Trophoblast cell (in vitro differentiated cells and primary cell): ENCODE results near the gene SUSD4.

ENCODE experiments used
- DNase-seq, 2 donors: peaks; one replicate each; pipeline ENCODE4 v3.0.0-alpha.2; 2016
- H2AFZ ChIP-seq: 2 replicates; pipeline ENCODE4 v1.6.1; 2013; ENCODE audit warnings: low read length, moderate library complexity, mild to moderate bottlenecking; ENCODE audit not compliant: insufficient read depth, poor library complexity
- H2AK5ac ChIP-seq: 2 replicates; pipeline ENCODE4 v1.6.1; 2013; ENCODE audit warnings: mild to moderate bottlenecking, low read length
- H2BK120ac ChIP-seq: 2 replicates; pipeline ENCODE4 v1.6.1; 2013; ENCODE audit warnings: low read length, mild to moderate bottlenecking, moderate library complexity; ENCODE audit not compliant: insufficient read depth, poor library complexity
- H2BK12ac ChIP-seq: 2 replicates; pipeline ENCODE4 v1.6.1; 2013; ENCODE audit warnings: mild to moderate bottlenecking, low read length, moderate library complexity
- H2BK5ac ChIP-seq: 2 replicates; pipeline ENCODE4 v1.6.1; 2013; ENCODE audit warnings: low read length, low read depth, moderate library complexity, mild to moderate bottlenecking; ENCODE audit not compliant: poor library complexity
- H3K14ac ChIP-seq: 2 replicates; pipeline ENCODE4 v1.6.1; 2013; ENCODE audit warnings: mild to moderate bottlenecking, low read length
- H3K18ac ChIP-seq: 2 replicates; pipeline ENCODE4 v1.6.1; 2013; ENCODE audit warnings: mild to moderate bottlenecking, low read length
- H3K23ac ChIP-seq: 2 replicates; pipeline ENCODE4 v1.6.1; 2013; ENCODE audit warnings: low read length
- H3K27ac ChIP-seq: 2 replicates; pipeline ENCODE4 v1.5.1; 2013; ENCODE audit warnings: low read depth, mild to moderate bottlenecking, inconsistent platforms, low read length, moderate library complexity
- H3K27me3 ChIP-seq: 2 replicates; pipeline ENCODE4 v1.6.1; 2013; ENCODE audit warnings: inconsistent platforms, mild to moderate bottlenecking, low read length, moderate library complexity; ENCODE audit not compliant: insufficient read depth
- H3K36me3 ChIP-seq, 2 experiments: 1 replicate in 1 of 2; 2 replicates in 1 of 2; pipeline ENCODE4 v1.6.1; 2013; ENCODE audit warnings: low read length in 2 of 2, mild to moderate bottlenecking in 2 of 2, moderate library complexity in 1 of 2; ENCODE audit not compliant: insufficient read depth in 2 of 2, control insufficient read depth in 1 of 2
- H3K4ac ChIP-seq: 2 replicates; pipeline ENCODE4 v1.6.1; 2013; ENCODE audit warnings: low read depth, mild to moderate bottlenecking, low read length, moderate library complexity
- H3K4me1 ChIP-seq, 2 experiments: 1 replicate in 1 of 2; 2 replicates in 1 of 2; pipeline ENCODE4 v1.6.1; 2013; ENCODE audit warnings: low read length in 2 of 2, mild to moderate bottlenecking in 2 of 2, moderate library complexity in 1 of 2; ENCODE audit not compliant: insufficient read depth in 2 of 2, control insufficient read depth in 1 of 2
- H3K4me2 ChIP-seq: 2 replicates; pipeline ENCODE4 v1.6.1; 2013; ENCODE audit warnings: inconsistent platforms, mild to moderate bottlenecking, low read length, moderate library complexity
- H3K4me3 ChIP-seq: 2 replicates; pipeline ENCODE4 v1.5.1; 2013; ENCODE audit warnings: mild to moderate bottlenecking, low read depth, low read length, inconsistent platforms
- H3K79me1 ChIP-seq: one replicate; pipeline ENCODE4 v1.6.1; 2013; ENCODE audit warnings: low read length
- H3K79me2 ChIP-seq: 2 replicates; pipeline ENCODE4 v1.6.1; 2013; ENCODE audit warnings: low read length, mild to moderate bottlenecking; ENCODE audit not compliant: control insufficient read depth, insufficient read depth, poor library complexity
- H3K9ac ChIP-seq: 2 replicates; pipeline ENCODE4 v1.6.1; 2013; ENCODE audit warnings: mild to moderate bottlenecking, low read length
- H3K9me3 ChIP-seq: 2 replicates; pipeline ENCODE4 v1.6.1; 2013; ENCODE audit warnings: low read depth, mild to moderate bottlenecking, control low read depth, inconsistent platforms, low read length; ENCODE audit not compliant: insufficient read depth
- H4K12ac ChIP-seq: 2 replicates; pipeline ENCODE4 v1.6.1; 2013; ENCODE audit warnings: low read depth, mild to moderate bottlenecking, low read length, moderate library complexity
- H4K8ac ChIP-seq: 2 replicates; pipeline ENCODE4 v1.6.1; 2013; ENCODE audit warnings: low read depth, mild to moderate bottlenecking, low read length, moderate library complexity
- H4K91ac ChIP-seq: one replicate; pipeline ENCODE4 v1.6.1; 2013; ENCODE audit warnings: low read depth, mild to moderate bottlenecking, low read length, moderate library complexity
- WGBS: extraction: QIAGEN DNeasy Blood & Tissue Kit; methylation state at CpG from one replicate; pipeline ENCODE4 v1.1.7; 2013; ENCODE audit warnings: missing lambda C conversion rate; ENCODE audit not compliant: insufficient read length, insufficient coverage; ENCODE audit errors: extremely low coverage; 5-methylcytosine and 5-hydroxymethylcytosine counted together

SUSD4 gene

GRCh38 chr1:223179280-223179679 lies 184.7 kb downstream of the SUSD4 start:
- Histone ChIP-seq H3K27ac (no peak overlapping the region), H2BK12ac (no peak overlapping the region), H3K4me2 (no peak overlapping the region), H4K91ac (no peak overlapping the region), H3K79me2 (no peaks in the 10 kb centered on the region), H3K9ac (no peak overlapping the region), H4K12ac (no peak overlapping the region), H3K36me3 (no peaks in the 10 kb centered on the region), H2AK5ac (no peak overlapping the region), H3K4ac (no peak overlapping the region), H3K14ac (no peak overlapping the region), H2BK120ac (no peak overlapping the region), H3K9me3 (no peaks in the 10 kb centered on the region), H3K4me1 (peaks cover 2 to 3% of the 10 kb centered on the region in 2 experiments), H3K23ac (no peak overlapping the region), H4K8ac (no peak overlapping the region), H2AFZ (no peak overlapping the region), H2BK5ac (no peak overlapping the region), H3K79me1 (no peaks in the 10 kb centered on the region), H3K18ac (no peak overlapping the region), H3K27me3 (no peaks in the 10 kb centered on the region), H3K4me3 (no peak overlapping the region)
- WGBS, result no CpG with 5 or more reads among the region's 3 CpGs
- DNase-seq, result no peak

DNA sequence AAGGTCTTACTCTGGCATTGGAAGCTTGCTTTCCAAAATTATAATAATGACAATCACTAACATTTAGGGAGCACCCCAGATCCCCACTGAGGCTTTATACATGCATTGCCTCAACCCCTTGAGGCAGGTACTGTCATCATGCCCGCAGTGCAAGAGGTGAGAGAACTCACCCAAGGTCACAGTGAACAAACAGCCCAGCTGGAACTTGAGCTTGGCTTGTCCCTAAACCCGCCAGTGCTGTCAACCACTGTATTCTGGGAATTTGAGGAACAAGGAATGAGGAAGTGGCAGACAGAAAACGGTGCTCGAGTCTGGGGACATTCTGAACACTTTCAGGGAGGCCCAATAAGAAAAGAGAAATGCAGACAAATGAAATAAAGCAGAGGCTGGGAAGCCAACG lies 186.3 kb downstream of the SUSD4 start:
- H3K36me3 ChIP-seq, result no peaks in the 10 kb centered on the region

DNA sequence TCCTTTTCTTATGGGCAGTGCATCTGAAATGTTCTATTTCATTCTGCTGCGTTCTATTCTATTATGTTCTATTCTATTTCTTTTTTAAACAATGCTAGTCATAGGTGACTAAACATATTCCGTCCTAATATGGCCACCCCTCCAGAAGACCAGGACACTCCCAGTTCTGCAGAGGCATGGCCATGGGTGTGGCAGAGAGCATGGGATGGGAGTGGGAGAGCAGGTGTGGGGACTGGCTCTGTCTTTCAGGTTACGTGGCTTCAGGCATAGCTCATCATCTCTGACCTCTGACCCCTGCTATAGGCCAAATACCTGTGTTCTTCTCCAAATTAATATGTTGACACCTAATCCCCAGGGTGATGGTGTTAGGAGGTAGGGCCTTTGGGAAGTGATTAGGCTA lies 187.5 kb downstream of the SUSD4 start:
- Histone ChIP-seq H2AK5ac (no peak overlapping the region), H3K9ac (no peak overlapping the region), H3K14ac (no peak overlapping the region), H3K23ac (no peak overlapping the region), H3K4me3 (no peak overlapping the region), H3K9me3 (no peaks in the 10 kb centered on the region), H3K4me1 (peaks cover 2 to 3% of the 10 kb centered on the region in 2 experiments), H4K8ac (no peak overlapping the region), H3K18ac (no peak overlapping the region), H3K27ac (no peak overlapping the region), H4K91ac (no peak overlapping the region), H3K4me2 (no peak overlapping the region), H3K27me3 (no peaks in the 10 kb centered on the region), H2BK12ac (no peak overlapping the region), H3K79me2 (no peaks in the 10 kb centered on the region), H3K4ac (no peak overlapping the region), H2AFZ (no peak overlapping the region), H2BK5ac (no peak overlapping the region), H4K12ac (no peak overlapping the region), H3K79me1 (no peaks in the 10 kb centered on the region), H2BK120ac (no peak overlapping the region), H3K36me3 (no peaks in the 10 kb centered on the region)
- DNase-seq, result no peak
- no CpG with 5 or more reads among the region's 3 CpGs for WGBS

More for the DNA sequence above, 186.3 kb downstream of the SUSD4 start:
- H4K12ac ChIP-seq, result no peak overlapping the region
- H2AFZ ChIP-seq, result no peak overlapping the region
- H3K9me3 ChIP-seq, result no peaks in the 10 kb centered on the region
- no peak overlapping the region for H3K4ac ChIP-seq
- peaks cover 2 to 3% of the 10 kb centered on the region in 2 experiments for H3K4me1 ChIP-seq
- H3K9ac ChIP-seq, result no peak overlapping the region
- no peak overlapping the region for H3K4me2 ChIP-seq
- no CpG with 5 or more reads among the region's 5 CpGs for WGBS
- no peak overlapping the region for H3K14ac ChIP-seq
- no peaks in the 10 kb centered on the region for H3K27me3 ChIP-seq
- no peak overlapping the region for H2AK5ac ChIP-seq
- H2BK5ac ChIP-seq, result no peak overlapping the region
- H2BK120ac ChIP-seq, result no peak overlapping the region
- no peak overlapping the region for H3K23ac ChIP-seq
- H4K8ac ChIP-seq, result no peak overlapping the region
- no peak overlapping the region for H3K27ac ChIP-seq
- no peaks in the 10 kb centered on the region for H3K79me1 ChIP-seq
- DNase-seq, result peak in 1 of 2 donors; percentile 28
- H2BK12ac ChIP-seq, result no peak overlapping the region
- H3K79me2 ChIP-seq, result no peaks in the 10 kb centered on the region
- no peak overlapping the region for H4K91ac ChIP-seq
- H3K4me3 ChIP-seq, result no peak overlapping the region
- no peak overlapping the region for H3K18ac ChIP-seq

DNA sequence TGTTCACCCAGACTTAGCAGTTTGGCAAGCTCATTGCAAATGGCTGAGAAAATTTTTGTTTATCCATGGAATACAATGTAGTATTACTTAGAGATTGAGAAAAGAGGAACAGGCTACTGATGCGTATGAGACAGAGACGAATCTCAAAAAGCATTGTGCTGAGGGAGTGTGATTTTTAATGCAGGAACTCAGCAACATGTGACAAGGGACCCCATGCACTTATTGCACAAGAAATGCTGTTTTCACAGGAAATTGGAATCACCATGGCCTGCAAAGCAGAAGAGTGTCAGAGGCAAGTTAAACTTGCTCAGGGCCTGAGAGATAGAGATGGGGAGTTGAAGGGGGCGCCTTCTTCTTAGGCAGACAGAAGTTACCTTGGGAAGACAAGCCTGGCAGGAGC lies 188.3 kb downstream of the SUSD4 start:
- Histone ChIP-seq H4K91ac (no peak overlapping the region), H3K23ac (no peak overlapping the region)
- WGBS, result no CpG with 5 or more reads among the region's 3 CpGs

More for the DNA sequence above, 188.3 kb downstream of the SUSD4 start:
- Histone ChIP-seq H4K12ac (no peak overlapping the region), H3K36me3 (no peaks in the 10 kb centered on the region), H3K27me3 (no peaks in the 10 kb centered on the region), H4K8ac (no peak overlapping the region), H2BK12ac (no peak overlapping the region), H3K18ac (no peak overlapping the region), H3K9me3 (no peaks in the 10 kb centered on the region), H2BK5ac (no peak overlapping the region), H3K79me2 (no peaks in the 10 kb centered on the region), H3K14ac (no peak overlapping the region), H2BK120ac (no peak overlapping the region), H3K9ac (no peak overlapping the region), H3K4me2 (no peak overlapping the region), H2AFZ (no peak overlapping the region), H2AK5ac (no peak overlapping the region), H3K4me3 (no peak overlapping the region), H3K27ac (no peak overlapping the region), H3K4ac (no peak overlapping the region), H3K79me1 (no peaks in the 10 kb centered on the region), H3K4me1 (peaks cover 2 to 3% of the 10 kb centered on the region in 2 experiments)
- peak in 1 of 2 donors; percentile 28 for DNase-seq
